Trophoblast cell (in vitro differentiated cells and primary cell): ENCODE results near the gene ADIPOR2.
"Not testable (repeated sequence)": the region's sequence is repeated elsewhere in the genome, so short reads cannot be mapped to it uniquely, and the experiment has no call there.

ENCODE experiments used
- DNase-seq, 2 donors: peaks; one replicate each; pipeline ENCODE4 v3.0.0-alpha.2; 2016
- H2AFZ ChIP-seq: 2 replicates; pipeline ENCODE4 v1.6.1; 2013; ENCODE audit warnings: low read length, moderate library complexity, mild to moderate bottlenecking; ENCODE audit not compliant: insufficient read depth, poor library complexity
- H2AK5ac ChIP-seq: 2 replicates; pipeline ENCODE4 v1.6.1; 2013; ENCODE audit warnings: mild to moderate bottlenecking, low read length
- H2BK120ac ChIP-seq: 2 replicates; pipeline ENCODE4 v1.6.1; 2013; ENCODE audit warnings: low read length, mild to moderate bottlenecking, moderate library complexity; ENCODE audit not compliant: insufficient read depth, poor library complexity
- H2BK12ac ChIP-seq: 2 replicates; pipeline ENCODE4 v1.6.1; 2013; ENCODE audit warnings: mild to moderate bottlenecking, low read length, moderate library complexity
- H2BK5ac ChIP-seq: 2 replicates; pipeline ENCODE4 v1.6.1; 2013; ENCODE audit warnings: low read length, low read depth, moderate library complexity, mild to moderate bottlenecking; ENCODE audit not compliant: poor library complexity
- H3K14ac ChIP-seq: 2 replicates; pipeline ENCODE4 v1.6.1; 2013; ENCODE audit warnings: mild to moderate bottlenecking, low read length
- H3K18ac ChIP-seq: 2 replicates; pipeline ENCODE4 v1.6.1; 2013; ENCODE audit warnings: mild to moderate bottlenecking, low read length
- H3K23ac ChIP-seq: 2 replicates; pipeline ENCODE4 v1.6.1; 2013; ENCODE audit warnings: low read length
- H3K27ac ChIP-seq: 2 replicates; pipeline ENCODE4 v1.5.1; 2013; ENCODE audit warnings: low read depth, mild to moderate bottlenecking, inconsistent platforms, low read length, moderate library complexity
- H3K27me3 ChIP-seq: 2 replicates; pipeline ENCODE4 v1.6.1; 2013; ENCODE audit warnings: inconsistent platforms, mild to moderate bottlenecking, low read length, moderate library complexity; ENCODE audit not compliant: insufficient read depth
- H3K36me3 ChIP-seq, 2 experiments: 1 replicate in 1 of 2; 2 replicates in 1 of 2; pipeline ENCODE4 v1.6.1; 2013; ENCODE audit warnings: low read length in 2 of 2, mild to moderate bottlenecking in 2 of 2, moderate library complexity in 1 of 2; ENCODE audit not compliant: insufficient read depth in 2 of 2, control insufficient read depth in 1 of 2
- H3K4ac ChIP-seq: 2 replicates; pipeline ENCODE4 v1.6.1; 2013; ENCODE audit warnings: low read depth, mild to moderate bottlenecking, low read length, moderate library complexity
- H3K4me1 ChIP-seq, 2 experiments: 1 replicate in 1 of 2; 2 replicates in 1 of 2; pipeline ENCODE4 v1.6.1; 2013; ENCODE audit warnings: low read length in 2 of 2, mild to moderate bottlenecking in 2 of 2, moderate library complexity in 1 of 2; ENCODE audit not compliant: insufficient read depth in 2 of 2, control insufficient read depth in 1 of 2
- H3K4me2 ChIP-seq: 2 replicates; pipeline ENCODE4 v1.6.1; 2013; ENCODE audit warnings: inconsistent platforms, mild to moderate bottlenecking, low read length, moderate library complexity
- H3K4me3 ChIP-seq: 2 replicates; pipeline ENCODE4 v1.5.1; 2013; ENCODE audit warnings: mild to moderate bottlenecking, low read depth, low read length, inconsistent platforms
- H3K79me1 ChIP-seq: one replicate; pipeline ENCODE4 v1.6.1; 2013; ENCODE audit warnings: low read length
- H3K79me2 ChIP-seq: 2 replicates; pipeline ENCODE4 v1.6.1; 2013; ENCODE audit warnings: low read length, mild to moderate bottlenecking; ENCODE audit not compliant: control insufficient read depth, insufficient read depth, poor library complexity
- H3K9ac ChIP-seq: 2 replicates; pipeline ENCODE4 v1.6.1; 2013; ENCODE audit warnings: mild to moderate bottlenecking, low read length
- H3K9me3 ChIP-seq: 2 replicates; pipeline ENCODE4 v1.6.1; 2013; ENCODE audit warnings: low read depth, mild to moderate bottlenecking, control low read depth, inconsistent platforms, low read length; ENCODE audit not compliant: insufficient read depth
- H4K12ac ChIP-seq: 2 replicates; pipeline ENCODE4 v1.6.1; 2013; ENCODE audit warnings: low read depth, mild to moderate bottlenecking, low read length, moderate library complexity
- H4K8ac ChIP-seq: 2 replicates; pipeline ENCODE4 v1.6.1; 2013; ENCODE audit warnings: low read depth, mild to moderate bottlenecking, low read length, moderate library complexity
- H4K91ac ChIP-seq: one replicate; pipeline ENCODE4 v1.6.1; 2013; ENCODE audit warnings: low read depth, mild to moderate bottlenecking, low read length, moderate library complexity
- WGBS: extraction: QIAGEN DNeasy Blood & Tissue Kit; methylation state at CpG from one replicate; pipeline ENCODE4 v1.1.7; 2013; ENCODE audit warnings: missing lambda C conversion rate; ENCODE audit not compliant: insufficient read length, insufficient coverage; ENCODE audit errors: extremely low coverage; 5-methylcytosine and 5-hydroxymethylcytosine counted together

Gene ADIPOR2

GRCh38 chr12:1817928-1818327 is 127.1 kb downstream of the ADIPOR2 start:
- not testable (repeated sequence) for H4K12ac ChIP-seq, H3K4ac ChIP-seq, H3K79me1 ChIP-seq, H2BK5ac ChIP-seq, DNase-seq, H3K9ac ChIP-seq, H2AFZ ChIP-seq, H2BK12ac ChIP-seq, H3K36me3 ChIP-seq, H2AK5ac ChIP-seq, H3K27ac ChIP-seq, H3K14ac ChIP-seq, H4K91ac ChIP-seq, H3K4me2 ChIP-seq, H3K79me2 ChIP-seq, H4K8ac ChIP-seq, H2BK120ac ChIP-seq, H3K4me3 ChIP-seq, H3K23ac ChIP-seq, H3K4me1 ChIP-seq, H3K18ac ChIP-seq
- Histone ChIP-seq H3K9me3 (peaks cover 10% of the 10 kb centered on the region), H3K27me3 (peaks cover 33% of the 10 kb centered on the region)
- no CpG with 5 or more reads among the region's 28 CpGs for WGBS

- Histone ChIP-seq H3K18ac (no peak overlapping the region), H3K79me2 (no peaks in the 10 kb centered on the region), H4K8ac (no peak overlapping the region), H2AK5ac (no peak overlapping the region), H3K4me3 (no peak overlapping the region), H3K14ac (no peak overlapping the region), H3K9ac (no peak overlapping the region), H2BK12ac (no peak overlapping the region), H3K79me1 (no peaks in the 10 kb centered on the region), H2AFZ (no peak overlapping the region), H2BK5ac (no peak overlapping the region), H3K36me3 (no peaks in the 10 kb centered on the region), H3K4ac (no peak overlapping the region), H4K91ac (no peak overlapping the region), H3K23ac (no peak overlapping the region), H3K9me3 (peaks cover 8% of the 10 kb centered on the region), H2BK120ac (no peak overlapping the region), H3K27ac (no peak overlapping the region), H3K27me3 (peaks cover 33% of the 10 kb centered on the region), H3K4me2 (no peak overlapping the region), H3K4me1 (no peaks in the 10 kb centered on the region), H4K12ac (no peak overlapping the region)
- DNase-seq, result no peak
- no CpG with 5 or more reads among the region's 9 CpGs for WGBS
Observed at GRCh38 chr12:1819050-1819449, 128.2 kb downstream of the ADIPOR2 start.

- no peak for DNase-seq
- no peak overlapping the region for H2AFZ ChIP-seq
- no peak overlapping the region for H3K18ac ChIP-seq
- no peak overlapping the region for H3K4me2 ChIP-seq
- H3K79me2 ChIP-seq, result no peaks in the 10 kb centered on the region
- no peak overlapping the region for H3K27ac ChIP-seq
- H3K27me3 ChIP-seq, result peaks cover 33% of the 10 kb centered on the region
- peaks cover 8% of the 10 kb centered on the region for H3K9me3 ChIP-seq
- no peak overlapping the region for H2BK5ac ChIP-seq
- H2AK5ac ChIP-seq, result no peak overlapping the region
- no peak overlapping the region for H3K14ac ChIP-seq
- H4K8ac ChIP-seq, result no peak overlapping the region
- no peaks in the 10 kb centered on the region for H3K36me3 ChIP-seq
- H4K91ac ChIP-seq, result no peak overlapping the region
- no peak overlapping the region for H3K9ac ChIP-seq
- H2BK120ac ChIP-seq, result no peak overlapping the region
- no CpG with 5 or more reads among the region's 6 CpGs for WGBS
- no peaks in the 10 kb centered on the region for H3K79me1 ChIP-seq
- H3K4me3 ChIP-seq, result no peak overlapping the region
- no peak overlapping the region for H3K4ac ChIP-seq
- no peak overlapping the region for H2BK12ac ChIP-seq
- no peaks in the 10 kb centered on the region for H3K4me1 ChIP-seq
- H4K12ac ChIP-seq, result no peak overlapping the region
- no peak overlapping the region for H3K23ac ChIP-seq
Observed at GRCh38 chr12:1819571-1819970, 128.7 kb downstream of the ADIPOR2 start.

- no peak for DNase-seq
- no peaks in the 10 kb centered on the region for H3K79me1 ChIP-seq
- no peak within 1 kb of the TSS for H3K23ac ChIP-seq
- H4K91ac ChIP-seq, result no peak within 1 kb of the TSS
- no peak within 1 kb of the TSS for H3K4me3 ChIP-seq
- H3K18ac ChIP-seq, result no peak within 1 kb of the TSS
- no peaks in the 10 kb centered on the region for H3K4me1 ChIP-seq
- H3K4me2 ChIP-seq, result no peak within 1 kb of the TSS
- peaks cover 33% of the 10 kb centered on the region for H3K27me3 ChIP-seq
- H3K14ac ChIP-seq, result no peak within 1 kb of the TSS
- H2BK12ac ChIP-seq, result no peak within 1 kb of the TSS
- H3K79me2 ChIP-seq, result no peaks in the 10 kb centered on the region
- no CpG with 5 or more reads among the region's 34 CpGs for whole genome bisulfite sequencing
- H2AFZ ChIP-seq, result no peak within 1 kb of the TSS
- no peak within 1 kb of the TSS for H3K27ac ChIP-seq
- H4K12ac ChIP-seq, result no peak within 1 kb of the TSS
- H4K8ac ChIP-seq, result no peak within 1 kb of the TSS
- no peak within 1 kb of the TSS for H3K9ac ChIP-seq
- H3K4ac ChIP-seq, result no peak within 1 kb of the TSS
- H3K36me3 ChIP-seq, result no peaks in the 10 kb centered on the region
- no peak within 1 kb of the TSS for H2AK5ac ChIP-seq
- no peak within 1 kb of the TSS for H2BK5ac ChIP-seq
- H3K9me3 ChIP-seq, result peaks cover 8% of the 10 kb centered on the region
- no peak within 1 kb of the TSS for H2BK120ac ChIP-seq
Observed at GRCh38 chr12:1820191-1820895, 129.5 kb downstream of the ADIPOR2 start, which contains the start of gene LRTM2. Gene LRTM2, plus strand, starts transcription at chr12:1820565. Its CDS starts 7,584 bp downstream, at chr12:1828149.
